Measurements from ENCODE around the gene MBOAT7.
A peak's percentile ranks its signal among the peaks of the same experiment; 100 is the strongest.
"Not testable (repeated sequence)": the region's sequence is repeated elsewhere in the genome, so short reads cannot be mapped to it uniquely, and the experiment has no call there.

Gene MBOAT7

DNA sequence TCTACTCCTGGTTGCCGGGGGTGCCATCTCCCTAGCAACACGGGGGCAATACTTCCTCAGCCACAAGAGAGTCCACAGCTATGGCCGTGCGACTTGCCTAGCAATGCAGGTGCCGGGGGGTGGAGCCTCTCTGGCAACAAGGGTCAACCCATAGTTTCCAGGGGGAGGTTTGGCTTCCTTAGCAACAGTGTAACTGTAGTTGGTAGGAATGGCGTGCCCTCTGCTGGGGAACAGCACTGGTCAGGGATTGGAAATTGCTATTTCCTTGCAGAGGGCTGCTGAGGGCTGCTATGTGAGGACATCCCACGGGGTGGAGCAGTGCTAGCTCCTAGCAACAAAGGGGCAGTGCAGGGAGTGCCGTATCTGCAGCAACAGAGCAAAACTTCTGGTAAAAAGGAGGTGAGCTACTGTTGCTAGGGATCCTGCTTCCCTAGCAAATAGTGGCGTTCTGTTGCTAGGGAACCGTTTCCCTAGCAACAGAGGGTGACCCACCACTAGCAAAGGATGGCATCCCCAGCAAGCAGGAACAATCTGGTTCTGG lies 9.4 kb downstream of the MBOAT7 start:
- no peaks in the 10 kb centered on the region for H3K27me3 ChIP-seq (ENCODE audit: control insufficient read depth, insufficient read depth, low read length)
- no peak overlapping the region for H3K9ac ChIP-seq (ENCODE audit: low read depth, low read length)
- H3K36me3 ChIP-seq (ENCODE audit: insufficient read depth, low read length) = peaks cover 43% of the 10 kb centered on the region
- no peaks in the 10 kb centered on the region for H3K9me3 ChIP-seq (replicated peaks; ENCODE audit: low read length)
- H3K4me3 ChIP-seq (ENCODE audit: low read length) = no peak overlapping the region
- no peak overlapping the region for H3K4me2 ChIP-seq (ENCODE audit: low read length)
- no peaks in the 10 kb centered on the region for H3K4me1 ChIP-seq (ENCODE audit: control insufficient read depth, insufficient read depth, low read length)

DNA sequence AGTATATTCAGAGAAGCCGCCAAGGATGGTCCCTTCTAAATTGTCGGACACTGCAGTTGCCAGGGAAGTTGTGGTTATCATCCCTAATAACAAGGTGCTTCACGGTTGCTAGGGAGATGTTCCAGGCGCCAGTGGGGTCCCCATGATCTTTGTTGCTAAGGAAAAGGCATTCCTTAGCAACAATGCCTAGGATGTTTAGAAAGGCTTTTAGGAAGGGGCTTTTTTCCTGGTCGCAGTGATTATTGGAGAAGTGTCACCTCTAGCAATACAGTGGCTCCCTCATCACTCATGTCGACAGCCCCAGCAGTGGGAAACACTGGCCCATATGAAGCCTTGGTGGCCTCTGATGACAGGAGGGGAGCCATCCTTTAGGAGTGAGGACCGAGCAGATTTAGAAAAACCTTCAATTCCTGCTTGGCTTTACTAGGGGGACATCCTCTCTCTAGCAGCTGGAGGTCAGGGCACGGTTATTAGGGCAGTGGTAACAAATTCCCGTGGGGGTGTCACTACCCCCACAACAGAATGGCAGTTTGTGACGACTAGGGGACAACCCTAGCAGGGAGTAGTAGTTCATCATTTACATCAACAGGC lies 10.0 kb downstream of the MBOAT7 start:
- H3K9ac ChIP-seq (ENCODE audit: low read depth, low read length) = no peak overlapping the region
- no peaks in the 10 kb centered on the region for H3K27me3 ChIP-seq (ENCODE audit: control insufficient read depth, insufficient read depth, low read length)
- H3K4me1 ChIP-seq (ENCODE audit: control insufficient read depth, insufficient read depth, low read length) = no peaks in the 10 kb centered on the region

DNA sequence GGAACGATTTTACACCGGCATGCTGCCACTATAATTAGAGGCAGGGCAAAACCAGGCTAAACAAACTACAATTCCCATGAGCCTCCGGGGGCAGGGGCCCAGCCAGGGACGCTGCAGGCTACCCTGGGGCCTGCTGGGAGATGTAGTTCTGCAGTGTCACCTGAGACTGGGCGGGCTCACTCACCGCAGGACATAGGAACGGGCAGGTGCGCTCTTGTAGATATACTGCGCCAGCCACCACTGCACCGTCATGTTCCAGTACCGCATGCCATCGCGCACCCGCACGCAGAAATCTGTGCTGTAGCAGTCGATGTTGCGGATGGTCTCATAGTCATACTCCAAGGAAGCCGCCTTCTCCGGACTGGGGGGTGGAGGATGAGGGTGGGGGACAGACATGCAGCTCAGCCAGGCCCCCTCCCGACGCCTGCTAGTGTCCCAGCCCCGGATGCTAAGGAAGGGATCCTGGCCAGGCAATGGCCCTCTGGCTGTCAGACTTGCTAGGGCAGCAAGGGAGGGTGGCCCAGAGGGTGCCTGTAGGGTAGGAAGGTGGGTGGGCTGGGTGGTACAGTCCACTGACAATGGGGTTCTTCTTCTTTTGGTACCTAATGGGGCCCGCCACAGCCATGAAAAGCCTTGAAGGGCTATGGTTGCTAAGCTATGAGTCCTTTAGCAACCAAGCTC lies 10.7 kb downstream of the MBOAT7 start:
- Histone ChIP-seq H3K4me1 (ENCODE audit: control insufficient read depth, insufficient read depth, low read length) (no peaks in the 10 kb centered on the region), H3K9ac (ENCODE audit: low read depth, low read length) (no peak overlapping the region), H3K9me3 (replicated peaks; ENCODE audit: low read length) (no peaks in the 10 kb centered on the region), H3K4me2 (ENCODE audit: low read length) (no peak overlapping the region), H3K4me3 (ENCODE audit: low read length) (no peak overlapping the region), H3K27me3 (ENCODE audit: control insufficient read depth, insufficient read depth, low read length) (no peaks in the 10 kb centered on the region), H3K36me3 (ENCODE audit: insufficient read depth, low read length) (peaks cover 41% of the 10 kb centered on the region)

More for the DNA sequence above, 10.0 kb downstream of the MBOAT7 start:
- Histone ChIP-seq H3K4me3 (ENCODE audit: low read length) (no peak overlapping the region), H3K9me3 (replicated peaks; ENCODE audit: low read length) (no peaks in the 10 kb centered on the region), H3K4me2 (ENCODE audit: low read length) (no peak overlapping the region), H3K36me3 (ENCODE audit: insufficient read depth, low read length) (peaks cover 43% of the 10 kb centered on the region)

DNA sequence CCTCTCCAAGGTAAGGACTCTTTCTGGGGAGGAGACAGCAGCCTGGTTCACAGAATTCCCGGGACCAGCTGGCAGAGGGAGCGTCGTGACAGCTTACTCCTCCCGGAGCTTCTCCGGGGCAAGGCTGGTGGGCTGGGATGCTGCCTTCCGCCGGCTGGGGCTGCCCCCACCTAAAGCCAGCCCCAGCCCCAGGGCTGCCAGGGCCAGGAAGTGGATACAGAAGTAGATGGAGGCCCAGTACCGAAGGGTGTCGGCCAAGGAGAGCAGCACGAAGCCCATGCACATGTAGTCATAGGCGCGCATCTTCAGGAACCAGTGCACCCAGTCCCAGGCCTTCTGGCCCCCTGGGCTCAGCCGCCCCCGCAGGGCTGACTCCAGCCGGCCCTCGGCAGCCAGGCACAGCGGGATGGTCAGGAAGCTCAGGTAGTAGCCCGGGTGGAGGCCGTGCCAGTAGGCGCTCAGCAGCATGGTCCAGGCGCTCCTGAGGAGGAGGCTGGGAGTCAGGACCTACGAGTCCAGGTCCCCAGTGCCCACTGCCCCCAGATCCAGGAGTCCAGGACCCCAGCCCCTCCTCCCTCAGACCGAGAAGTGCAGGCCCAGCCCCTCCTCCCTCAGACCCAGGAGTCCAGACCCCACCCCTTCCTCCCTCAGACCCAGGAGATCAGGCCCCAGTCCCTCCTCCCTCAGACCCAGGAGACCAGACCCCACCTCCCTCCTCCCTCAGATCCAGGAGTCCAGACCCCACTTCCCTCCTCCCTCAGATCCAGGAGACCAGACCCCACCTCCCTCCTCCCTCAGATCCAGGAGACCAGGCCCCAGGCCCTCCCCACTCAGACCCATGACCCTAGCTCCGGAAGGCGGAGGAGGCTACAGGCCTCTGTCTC lies 15.2 kb downstream of the MBOAT7 start:
- no peaks in the 10 kb centered on the region for H3K27me3 ChIP-seq (ENCODE audit: control insufficient read depth, insufficient read depth, low read length)
- no peak overlapping the region for H3K4me2 ChIP-seq (ENCODE audit: low read length)
- H3K4me1 ChIP-seq (ENCODE audit: control insufficient read depth, insufficient read depth, low read length) = no peaks in the 10 kb centered on the region
- H3K9ac ChIP-seq (ENCODE audit: low read depth, low read length) = no peak overlapping the region
- no peak overlapping the region for H3K4me3 ChIP-seq (ENCODE audit: low read length)
- no peaks in the 10 kb centered on the region for H3K9me3 ChIP-seq (replicated peaks; ENCODE audit: low read length)
- H3K36me3 ChIP-seq (ENCODE audit: insufficient read depth, low read length) = peaks cover 19% of the 10 kb centered on the region

DNA sequence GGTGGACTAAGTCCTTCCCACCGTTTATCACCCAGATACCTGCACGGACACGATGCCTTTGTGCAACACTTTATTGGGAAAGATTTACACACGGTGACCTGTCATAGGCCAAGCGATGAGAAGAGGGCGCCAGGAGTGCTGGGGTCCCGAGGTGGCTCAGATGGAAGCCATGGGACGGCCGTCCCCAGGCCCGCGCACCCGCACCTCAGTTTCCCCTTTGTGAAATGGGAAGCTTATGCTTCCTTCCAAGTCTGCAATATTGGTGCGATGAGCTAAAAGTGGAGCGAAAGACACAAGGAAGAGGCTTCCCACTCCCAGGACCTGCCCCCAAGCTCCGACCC lies 16.1 kb downstream of the MBOAT7 start:
- Histone ChIP-seq H3K9me3 (replicated peaks; ENCODE audit: low read length) (no peaks in the 10 kb centered on the region), H3K4me2 (ENCODE audit: low read length) (no peak overlapping the region), H3K9ac (ENCODE audit: low read depth, low read length) (no peak overlapping the region), H3K27me3 (ENCODE audit: control insufficient read depth, insufficient read depth, low read length) (no peaks in the 10 kb centered on the region), H3K36me3 (ENCODE audit: insufficient read depth, low read length) (peaks cover 11% of the 10 kb centered on the region), H3K4me1 (ENCODE audit: control insufficient read depth, insufficient read depth, low read length) (peaks cover under 1% of the 10 kb centered on the region), H3K4me3 (ENCODE audit: low read length) (no peak overlapping the region)

DNA sequence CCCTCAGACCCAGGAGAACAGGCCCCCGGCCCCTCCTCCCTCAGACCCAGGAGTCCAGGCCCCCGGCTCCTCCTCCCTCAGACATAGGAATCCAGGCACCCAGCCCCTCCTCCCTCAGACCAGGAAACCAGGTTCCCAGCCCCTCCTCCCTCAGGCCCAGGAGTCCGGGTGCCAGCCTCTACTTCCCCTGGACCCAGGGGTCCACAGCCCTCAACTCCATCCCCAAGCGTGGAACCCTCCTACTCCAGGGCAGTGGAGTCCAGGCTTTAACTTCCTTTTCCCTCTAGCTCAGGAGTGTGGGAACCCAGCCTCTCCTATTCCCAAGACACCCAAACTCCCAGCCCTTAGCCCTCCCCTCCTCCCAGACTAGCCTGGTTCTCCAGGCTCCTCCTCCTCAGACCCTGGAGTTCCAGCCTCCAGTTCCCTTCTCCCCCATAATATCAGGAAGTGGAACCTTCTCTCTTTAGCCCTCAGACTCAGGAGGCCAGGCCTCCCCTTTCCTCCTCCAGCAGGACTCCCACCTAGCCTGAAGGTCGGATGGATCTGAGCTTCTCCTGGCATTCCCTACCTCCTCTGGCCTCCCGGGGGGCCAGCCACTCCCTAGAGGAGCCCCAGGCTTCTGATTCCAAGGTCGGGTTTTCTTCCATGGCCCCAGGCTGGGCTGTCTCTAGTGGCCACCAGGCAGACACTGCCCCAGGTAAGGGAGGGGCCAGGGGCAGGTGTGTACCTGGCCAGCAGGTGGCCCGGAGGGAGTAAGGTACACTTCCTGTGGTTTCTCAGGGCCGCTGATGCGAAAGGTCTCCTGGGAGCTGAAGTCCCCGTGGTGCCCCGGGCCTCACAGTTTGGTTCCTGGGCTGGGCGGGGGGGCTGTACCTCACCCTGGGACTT lies 16.7 kb downstream of the MBOAT7 start, which contains the start of gene TMC4:
TMC4 (minus strand) TSS at position 690 of the 888 bp plus-strand sequence; CDS start at position 647, 43 bp downstream.
- Histone ChIP-seq H3K4me2 (ENCODE audit: low read length) (no peak within 1 kb of the TSS), H3K36me3 (ENCODE audit: insufficient read depth, low read length) (peaks cover 7% of the 10 kb centered on the region), H3K9me3 (replicated peaks; ENCODE audit: low read length) (no peaks in the 10 kb centered on the region), H3K4me3 (ENCODE audit: low read length) (no peak within 1 kb of the TSS), H3K4me1 (ENCODE audit: control insufficient read depth, insufficient read depth, low read length) (peaks cover 3% of the 10 kb centered on the region), H3K9ac (ENCODE audit: low read depth, low read length) (no peak within 1 kb of the TSS), H3K27me3 (ENCODE audit: control insufficient read depth, insufficient read depth, low read length) (no peaks in the 10 kb centered on the region)

DNA sequence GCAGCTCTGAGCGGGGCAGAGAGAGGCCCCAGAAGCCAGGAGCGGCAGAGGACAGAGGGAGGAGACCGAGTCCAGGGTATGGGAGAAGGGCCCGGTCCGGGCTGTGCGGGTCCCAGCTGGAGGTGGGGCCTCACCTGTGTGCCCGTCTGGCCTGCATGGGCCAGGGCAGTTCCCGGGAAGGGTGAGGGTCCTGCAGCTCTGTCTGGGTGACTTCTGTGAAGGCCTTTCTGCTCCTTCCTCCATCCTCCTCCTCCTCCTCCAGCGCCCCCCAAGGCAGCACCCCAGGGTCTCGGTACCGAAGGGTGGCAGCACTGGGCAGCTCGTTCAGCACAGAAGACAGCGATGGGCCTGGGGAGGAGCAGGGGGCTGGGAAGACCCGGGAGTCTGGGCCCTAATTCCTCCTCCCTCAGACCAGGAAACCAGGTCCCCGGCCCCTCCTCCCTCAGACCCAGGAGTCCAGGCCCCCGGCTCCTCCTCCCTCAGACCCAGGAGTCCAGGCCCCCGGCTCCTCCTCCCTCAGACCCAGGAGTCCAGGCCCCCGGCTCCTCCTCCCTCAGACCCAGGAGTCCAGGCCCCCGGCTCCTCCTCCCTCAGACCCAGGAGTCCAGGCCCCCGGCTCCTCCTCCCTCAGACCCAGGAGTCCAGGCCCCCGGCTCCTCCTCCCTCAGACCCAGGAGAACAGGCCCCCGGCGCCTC lies 17.5 kb downstream of the MBOAT7 start:
- not testable (repeated sequence) for H3K4me2 ChIP-seq (ENCODE audit: low read length); H3K9me3 ChIP-seq (replicated peaks; ENCODE audit: low read length); H3K36me3 ChIP-seq (ENCODE audit: insufficient read depth, low read length); H3K27me3 ChIP-seq (ENCODE audit: control insufficient read depth, insufficient read depth, low read length); H3K4me1 ChIP-seq (ENCODE audit: control insufficient read depth, insufficient read depth, low read length); H3K9ac ChIP-seq (ENCODE audit: low read depth, low read length); H3K4me3 ChIP-seq (ENCODE audit: low read length)

DNA sequence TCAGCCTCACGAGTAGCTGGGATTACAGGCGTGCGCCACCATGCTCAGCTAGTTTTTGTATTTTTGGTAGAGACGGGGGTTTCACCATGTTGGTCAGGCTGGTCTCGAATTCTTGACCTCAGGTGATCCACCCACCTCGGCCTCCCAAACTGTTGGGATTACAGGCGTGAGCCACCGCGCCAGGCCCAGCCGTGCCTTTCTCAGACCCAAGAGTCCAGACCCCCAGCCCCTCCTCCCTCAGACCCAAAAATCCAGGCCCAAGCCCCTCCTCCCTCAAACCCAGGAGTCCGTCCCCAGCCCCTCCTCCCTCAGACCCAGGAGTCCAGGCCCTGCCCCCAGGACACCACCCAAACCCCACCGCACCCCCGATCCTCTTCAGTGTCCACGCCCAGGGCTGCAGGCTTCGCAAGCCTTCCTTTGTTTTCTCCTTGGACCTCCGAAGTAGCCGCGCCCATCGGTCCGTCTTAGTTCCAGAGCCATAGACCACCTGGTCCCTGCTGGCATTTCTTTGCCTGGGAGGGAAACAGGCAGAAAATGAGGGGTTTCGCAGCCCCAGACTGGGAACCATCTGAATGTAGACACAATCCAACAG lies 20.1 kb downstream of the MBOAT7 start:
- no peaks in the 10 kb centered on the region for H3K36me3 ChIP-seq (ENCODE audit: insufficient read depth, low read length)
- H3K4me2 ChIP-seq (ENCODE audit: low read length) = no peak overlapping the region
- H3K9me3 ChIP-seq (replicated peaks; ENCODE audit: low read length) = no peaks in the 10 kb centered on the region
- no peak overlapping the region for H3K9ac ChIP-seq (ENCODE audit: low read depth, low read length)
- H3K27me3 ChIP-seq (ENCODE audit: control insufficient read depth, insufficient read depth, low read length) = no peaks in the 10 kb centered on the region
- no peak overlapping the region for H3K4me3 ChIP-seq (ENCODE audit: low read length)
- peaks cover 3% of the 10 kb centered on the region for H3K4me1 ChIP-seq (ENCODE audit: control insufficient read depth, insufficient read depth, low read length)

DNA sequence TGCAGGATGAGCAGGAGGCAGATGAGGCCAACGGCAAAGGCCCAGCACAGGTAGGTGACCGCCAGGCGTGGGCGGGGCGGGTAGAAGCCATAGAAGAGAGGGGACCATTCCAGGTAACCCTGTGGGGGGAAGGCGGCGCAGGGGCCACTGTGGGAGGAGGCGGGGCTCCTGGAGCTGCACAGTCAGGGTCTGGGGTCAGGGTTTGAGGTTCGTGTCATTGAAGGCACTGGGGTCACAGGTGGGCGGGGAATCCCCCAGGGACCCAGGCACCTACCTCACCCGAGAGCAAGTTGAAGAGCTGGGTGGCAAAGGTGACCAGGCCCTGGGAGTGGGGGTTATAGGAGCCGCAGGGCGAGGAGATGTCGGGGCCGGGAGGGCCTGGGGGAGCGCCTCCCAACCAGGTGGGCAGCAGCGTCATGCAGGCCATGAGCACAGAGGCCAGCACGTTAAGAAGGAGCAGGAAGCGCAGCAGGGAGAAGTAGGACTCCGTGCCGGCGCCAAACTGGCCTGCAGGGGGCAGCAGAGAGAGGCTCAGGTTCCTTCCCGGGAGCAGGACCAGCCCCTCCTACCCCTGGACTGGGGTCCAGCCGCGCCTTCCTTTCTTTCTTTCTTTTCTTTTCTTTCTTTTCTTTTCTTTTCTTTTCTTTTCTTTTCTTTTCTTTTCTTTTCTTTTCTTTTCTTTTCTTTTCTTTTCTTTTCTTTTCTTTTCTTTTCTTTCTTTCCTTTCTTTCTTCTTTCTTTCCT lies 21.0 kb downstream of the MBOAT7 start:
- H3K9ac ChIP-seq (ENCODE audit: low read depth, low read length) = no peak overlapping the region
- H3K4me2 ChIP-seq (ENCODE audit: low read length) = peak overlapping the region; percentile 42
- no peaks in the 10 kb centered on the region for H3K36me3 ChIP-seq (ENCODE audit: insufficient read depth, low read length)
- H3K9me3 ChIP-seq (replicated peaks; ENCODE audit: low read length) = no peaks in the 10 kb centered on the region
- H3K4me3 ChIP-seq (ENCODE audit: low read length) = no peak overlapping the region
- peaks cover 3% of the 10 kb centered on the region for H3K4me1 ChIP-seq (ENCODE audit: control insufficient read depth, insufficient read depth, low read length)
- H3K27me3 ChIP-seq (ENCODE audit: control insufficient read depth, insufficient read depth, low read length) = no peaks in the 10 kb centered on the region

DNA sequence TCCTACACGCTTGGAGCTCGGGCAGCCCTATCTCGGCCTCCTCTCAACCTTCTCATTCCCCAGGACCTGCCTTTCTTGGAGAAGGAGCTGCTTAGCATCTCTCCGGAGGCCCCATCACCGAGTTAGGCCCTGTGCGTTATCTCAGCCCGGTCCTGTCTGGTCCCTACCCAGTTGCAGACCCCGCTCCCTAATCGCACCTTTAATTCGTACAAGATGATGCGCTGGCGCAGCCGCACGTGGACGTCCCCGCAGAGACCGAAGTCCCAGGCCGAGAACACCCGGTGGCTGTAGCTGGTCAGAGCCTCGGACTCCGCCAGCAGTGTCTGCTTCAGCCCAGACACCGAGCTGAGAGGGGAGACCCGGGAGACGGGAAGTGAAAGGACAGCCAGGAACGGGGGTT lies 24.2 kb downstream of the MBOAT7 start:
- H3K4me2 ChIP-seq (ENCODE audit: low read length) = no peak overlapping the region
- no peaks in the 10 kb centered on the region for H3K36me3 ChIP-seq (ENCODE audit: insufficient read depth, low read length)
- H3K9me3 ChIP-seq (replicated peaks; ENCODE audit: low read length) = no peaks in the 10 kb centered on the region
- H3K4me1 ChIP-seq (ENCODE audit: control insufficient read depth, insufficient read depth, low read length) = peaks cover 12% of the 10 kb centered on the region
- H3K4me3 ChIP-seq (ENCODE audit: low read length) = no peak overlapping the region
- no peaks in the 10 kb centered on the region for H3K27me3 ChIP-seq (ENCODE audit: control insufficient read depth, insufficient read depth, low read length)
- no peak overlapping the region for H3K9ac ChIP-seq (ENCODE audit: low read depth, low read length)

Measured in skeletal muscle satellite cell (primary cell).